Subcutaneous abdominal adipose tissue (tissue), 5 donors: ENCODE measurements around the gene ASIP.
"Not testable (repeated sequence)": the region's sequence is repeated elsewhere in the genome, so short reads cannot be mapped to it uniquely, and the experiment has no call there.

Experiments used
- H3K27ac ChIP-seq: one replicate; pipeline ENCODE4 v1.7.0; 2013; ENCODE audit warnings: low read depth, mild to moderate bottlenecking, inconsistent platforms, low read length, moderate library complexity
- H3K27me3 ChIP-seq, 5 donors: one replicate each; pipeline ENCODE4 v1.7.0; 2013; ENCODE audit warnings: low read length in 5 of 5, inconsistent platforms in 1 of 5; ENCODE audit not compliant: control insufficient read depth in 5 of 5, insufficient read depth in 4 of 5
- H3K36me3 ChIP-seq, 5 donors: one replicate each; pipeline ENCODE4 v1.7.0; 2013; ENCODE audit warnings: low read length in 5 of 5; ENCODE audit not compliant: control insufficient read depth in 5 of 5, insufficient read depth in 5 of 5
- H3K4me1 ChIP-seq, 5 donors: one replicate each; pipeline ENCODE4 v1.7.0; 2013; ENCODE audit warnings: low read length in 5 of 5, mild to moderate bottlenecking in 3 of 5, moderate library complexity in 1 of 5; ENCODE audit not compliant: control insufficient read depth in 5 of 5, insufficient read depth in 5 of 5
- H3K4me3 ChIP-seq, 5 donors: one replicate each; pipeline ENCODE4 v1.7.0; 2013; ENCODE audit warnings: low read length in 5 of 5, low read depth in 1 of 5
- H3K9ac ChIP-seq, 5 donors: one replicate each; pipeline ENCODE4 v1.7.0; 2013; ENCODE audit warnings: low read length in 5 of 5, mild to moderate bottlenecking in 4 of 5, moderate library complexity in 3 of 5
- H3K9me3 ChIP-seq, 5 donors: one replicate each; pipeline ENCODE4 v1.7.0; 2013; ENCODE audit warnings: low read length in 5 of 5; ENCODE audit not compliant: control insufficient read depth in 5 of 5
- donor health status: healthy.
- donor health status: healthy.
- donor health status: healthy.
- donor health status: healthy.
- donor health status: healthy.

The ASIP gene

GRCh38 chr20:34240693-34241615 lies at the start of gene ASIP:
Gene ASIP, plus strand, starts transcription at chr20:34241423. Its CDS starts 18,952 bp downstream, at chr20:34260375.
- H3K4me3 ChIP-seq = no peak within 1 kb of the TSS
- H3K9me3 ChIP-seq = peaks cover 0 to 10% (median 8%) of the 10 kb centered on the region in 5 donors

GRCh38 chr20:34193051-34193450 lies 48.2 kb upstream of the ASIP start:
- H3K27ac ChIP-seq = no peak overlapping the region
- no peak overlapping the region for H3K4me3 ChIP-seq
- H3K9ac ChIP-seq = no peak overlapping the region
- no peaks in the 10 kb centered on the region for H3K9me3 ChIP-seq
- H3K36me3 ChIP-seq = no peaks in the 10 kb centered on the region
- peaks cover 0 to 5% (median 0%) of the 10 kb centered on the region in 5 donors for H3K27me3 ChIP-seq
- H3K4me1 ChIP-seq = no peaks in the 10 kb centered on the region

More at GRCh38 chr20:34240693-34241615, at the start of gene ASIP:
- H3K27me3 ChIP-seq = no peaks in the 10 kb centered on the region
- H3K36me3 ChIP-seq = no peaks in the 10 kb centered on the region
- no peaks in the 10 kb centered on the region for H3K4me1 ChIP-seq
- no peak within 1 kb of the TSS for H3K27ac ChIP-seq
- no peak within 1 kb of the TSS for H3K9ac ChIP-seq

- H3K36me3 ChIP-seq = no peaks in the 10 kb centered on the region
- no peaks in the 10 kb centered on the region for H3K4me1 ChIP-seq
- no peak overlapping the region for H3K4me3 ChIP-seq
- no peak overlapping the region for H3K27ac ChIP-seq
- peaks cover 0 to 5% (median 0%) of the 10 kb centered on the region in 5 donors for H3K27me3 ChIP-seq
- H3K9me3 ChIP-seq = no peaks in the 10 kb centered on the region
- no peak overlapping the region for H3K9ac ChIP-seq
These were observed 42.0 kb upstream of the ASIP start for GRCh38 chr20:34199183-34199582.

- no peaks in the 10 kb centered on the region for H3K36me3 ChIP-seq
- no peak overlapping the region for H3K9ac ChIP-seq
- peaks cover 0 to 5% (median 0%) of the 10 kb centered on the region in 5 donors for H3K27me3 ChIP-seq
- no peak overlapping the region for H3K4me3 ChIP-seq
- no peaks in the 10 kb centered on the region for H3K9me3 ChIP-seq
- H3K27ac ChIP-seq = no peak overlapping the region
- no peaks in the 10 kb centered on the region for H3K4me1 ChIP-seq
These were observed 41.2 kb upstream of the ASIP start for GRCh38 chr20:34200023-34200422.

- Histone ChIP-seq H3K9me3 (no peaks in the 10 kb centered on the region), H3K4me3 (no peak overlapping the region)
These were observed 39.7 kb upstream of the ASIP start for GRCh38 chr20:34201531-34201930.

GRCh38 chr20:34205172-34205880 lies 35.9 kb upstream of the ASIP start:
- not testable (repeated sequence) for H3K27ac ChIP-seq, H3K36me3 ChIP-seq, H3K4me3 ChIP-seq, H3K27me3 ChIP-seq, H3K4me1 ChIP-seq, H3K9me3 ChIP-seq, H3K9ac ChIP-seq

More at GRCh38 chr20:34201531-34201930, 39.7 kb upstream of the ASIP start:
- H3K9ac ChIP-seq = no peak overlapping the region
- no peak overlapping the region for H3K27ac ChIP-seq
- H3K27me3 ChIP-seq = peaks cover 0 to 5% (median 0%) of the 10 kb centered on the region in 5 donors
- no peaks in the 10 kb centered on the region for H3K36me3 ChIP-seq
- no peaks in the 10 kb centered on the region for H3K4me1 ChIP-seq

- Histone ChIP-seq H3K36me3 (no peaks in the 10 kb centered on the region), H3K4me1 (no peaks in the 10 kb centered on the region), H3K27me3 (no peaks in the 10 kb centered on the region), H3K4me3 (no peak overlapping the region), H3K27ac (no peak overlapping the region), H3K9ac (no peak overlapping the region), H3K9me3 (peaks cover 0 to 8% (median 7%) of the 10 kb centered on the region in 5 donors)
These were observed 32.1 kb upstream of the ASIP start for GRCh38 chr20:34209111-34209510.

GRCh38 chr20:34210271-34210670 lies 31.0 kb upstream of the ASIP start:
- Histone ChIP-seq H3K9ac (no peak overlapping the region), H3K36me3 (no peaks in the 10 kb centered on the region), H3K27me3 (no peaks in the 10 kb centered on the region), H3K4me3 (no peak overlapping the region), H3K27ac (no peak overlapping the region), H3K4me1 (no peaks in the 10 kb centered on the region), H3K9me3 (peaks cover 0 to 8% (median 7%) of the 10 kb centered on the region in 5 donors)

- H3K4me1 ChIP-seq = peaks cover 0 to 9% (median 7%) of the 10 kb centered on the region in 5 donors
- no peaks in the 10 kb centered on the region for H3K27me3 ChIP-seq
- H3K27ac ChIP-seq = no peak overlapping the region
- H3K4me3 ChIP-seq = no peak overlapping the region
- peaks cover 0 to 8% (median 7%) of the 10 kb centered on the region in 5 donors for H3K9me3 ChIP-seq
- no peak overlapping the region for H3K9ac ChIP-seq
- no peaks in the 10 kb centered on the region for H3K36me3 ChIP-seq
These were observed 29.6 kb upstream of the ASIP start for GRCh38 chr20:34211591-34211990.

GRCh38 chr20:34213213-34213612 lies 28.0 kb upstream of the ASIP start:
- peaks cover 0 to 8% (median 7%) of the 10 kb centered on the region in 5 donors for H3K9me3 ChIP-seq
- no peaks in the 10 kb centered on the region for H3K27me3 ChIP-seq
- H3K9ac ChIP-seq = no peak overlapping the region
- no peak overlapping the region for H3K4me3 ChIP-seq
- no peaks in the 10 kb centered on the region for H3K36me3 ChIP-seq
- H3K27ac ChIP-seq = no peak overlapping the region
- H3K4me1 ChIP-seq = peaks cover 0 to 9% (median 8%) of the 10 kb centered on the region in 5 donors
